Panc1 (cell line): ENCODE data around the gene PPM1L.

Experiments
- CTCF ChIP-seq: fragments of 450-650 bp; IDR thresholded peaks from 2 replicates; pipeline ENCODE4 v1.5.1; 2017; ENCODE audit warnings: mild to moderate bottlenecking
- POLR2AphosphoS5 ChIP-seq: IDR thresholded peaks from 2 replicates; pipeline ENCODE4 v1.6.1; 2012; ENCODE audit warnings: mild to moderate bottlenecking, low read depth, low read length, moderate library complexity
- SIN3A ChIP-seq: IDR thresholded peaks from 2 replicates; pipeline ENCODE4 v1.6.1; 2012; ENCODE audit warnings: low read depth, mild to moderate bottlenecking, low read length, moderate library complexity, borderline replicate concordance; ENCODE audit not compliant: insufficient read depth

- TF ChIP-seq SIN3A = no peak
- TF ChIP-seq POLR2AphosphoS5 = no peak
- no peak for TF ChIP-seq CTCF
These were observed 163.9 kb downstream of the PPM1L start for GRCh38 chr3:160919942-160920341.
